ENCODE data around the gene DKK2. TPM values are rescaled to one million over a fixed set of nuclear protein-coding genes. Genes with fewer than 3 reads are reported as not detected.

DKK2 gene
- total RNA-seq, 1 donor from 2014 or later, result not detected

- intact Hi-C loops (cut with micrococcal nuclease), result no loop called here
Observed at GRCh38 chr4:107017443-107018343, 18.4 kb downstream of the DKK2 start.

- intact Hi-C loops (cut with micrococcal nuclease), result no loop called here
Observed at GRCh38 chr4:107011312-107011711, 24.8 kb downstream of the DKK2 start.

- intact Hi-C loops (cut with micrococcal nuclease), result no loop called here
Observed at GRCh38 chr4:107009196-107009968, 26.7 kb downstream of the DKK2 start.

- intact Hi-C loops (cut with micrococcal nuclease), result no loop called here
Observed at GRCh38 chr4:107008115-107008514, 28.0 kb downstream of the DKK2 start.

GRCh38 chr4:107006218-107006617, 29.9 kb downstream of the DKK2 start:
- intact Hi-C loops (cut with micrococcal nuclease), result no loop called here

GRCh38 chr4:106996490-106996889, 39.6 kb downstream of the DKK2 start:
- intact Hi-C loops (cut with micrococcal nuclease), result no loop called here

- intact Hi-C loops (cut with micrococcal nuclease), result no loop called here
Observed at GRCh38 chr4:106993827-106994226, 42.3 kb downstream of the DKK2 start.

GRCh38 chr4:106987311-106987710, 48.8 kb downstream of the DKK2 start:
- intact Hi-C loops (cut with micrococcal nuclease), result no loop called here

GRCh38 chr4:106986486-106986885, 49.6 kb downstream of the DKK2 start:
- intact Hi-C loops (cut with micrococcal nuclease), result no loop called here

- intact Hi-C loops (cut with micrococcal nuclease), result no loop called here
Observed at GRCh38 chr4:106985830-106986229, 50.3 kb downstream of the DKK2 start.

- intact Hi-C loops (cut with micrococcal nuclease), result no loop called here
Observed at GRCh38 chr4:106982711-106983211, 53.4 kb downstream of the DKK2 start.

GRCh38 chr4:106981431-106981830, 54.7 kb downstream of the DKK2 start:
- intact Hi-C loops (cut with micrococcal nuclease), result no loop called here

GRCh38 chr4:106979476-106979875, 56.6 kb downstream of the DKK2 start:
- intact Hi-C loops (cut with micrococcal nuclease), result no loop called here

GRCh38 chr4:106978046-106978774, 57.9 kb downstream of the DKK2 start:
- intact Hi-C loops (cut with micrococcal nuclease), result no loop called here

- intact Hi-C loops (cut with micrococcal nuclease), result no loop called here
Observed at GRCh38 chr4:106971636-106972035, 64.5 kb downstream of the DKK2 start.

- intact Hi-C loops (cut with micrococcal nuclease), result no loop called here
Observed at GRCh38 chr4:106967892-106968291, 68.2 kb downstream of the DKK2 start.

- intact Hi-C loops (cut with micrococcal nuclease), result no loop called here
Observed at GRCh38 chr4:106953036-106953705, 82.9 kb downstream of the DKK2 start.

- intact Hi-C loops (cut with micrococcal nuclease), result no loop called here
Observed at GRCh38 chr4:106951891-106952290, 84.2 kb downstream of the DKK2 start.

- intact Hi-C loops (cut with micrococcal nuclease), result no loop called here
Observed at GRCh38 chr4:106941841-106942240, 94.3 kb downstream of the DKK2 start.

GRCh38 chr4:106930522-106930921, 105.6 kb downstream of the DKK2 start:
- intact Hi-C loops (cut with micrococcal nuclease), result no loop called here

- intact Hi-C loops (cut with micrococcal nuclease), result no loop called here
Observed at GRCh38 chr4:106929248-106929647, 106.9 kb downstream of the DKK2 start.

Measured in T-helper 1 cell treated with Interleukin-12 subunit alpha and Interleukin-12 subunit beta and Interleukin-4 antibody, amounts not matched to agents 30 ng/mL and 1 ng/mL, for 36 hours (primary cell).